Measurements from ENCODE around the gene VCAN. TPM values are rescaled to one million over a fixed set of nuclear protein-coding genes. Genes with fewer than 3 reads are reported as not detected.

The VCAN gene
- total and polyA plus RNA-seq, 2 experiments from 2014 or later: 133 to 404 TPM

- Histone ChIP-seq H3K9me2 (ENCODE audit: insufficient read depth) (no peaks in the 10 kb centered on the region), H3F3A (replicated peaks; ENCODE audit: low read depth) (no peaks in the 10 kb centered on the region), H3K4me1 (ENCODE audit: insufficient read depth) (no peaks in the 10 kb centered on the region), H3K4me3 (no peak overlapping the region), H3K27ac (ENCODE audit: low read depth) (no peak overlapping the region), H3K27me3 (ENCODE audit: insufficient read depth) (no peaks in the 10 kb centered on the region), H2AFZ (no peak overlapping the region), H3K4me2 (no peak overlapping the region), H4K20me1 (replicated peaks; ENCODE audit: insufficient read depth) (peaks cover 3% of the 10 kb centered on the region; the same call in 1 of the 2 replicates), H3K36me3 (ENCODE audit: insufficient read depth) (peaks cover 3% of the 10 kb centered on the region; the same call in 1 of the 2 replicates), H3K79me2 (replicated peaks; ENCODE audit: insufficient read depth) (no peaks in the 10 kb centered on the region)
- H3K27me3 Mint-ChIP-seq (ENCODE audit: insufficient read depth, low read depth, poor library complexity): no peaks in the 10 kb centered on the region
- H3K4me3 Mint-ChIP-seq: no peak overlapping the region
- DNase-seq (ENCODE audit: low spot score): no peak
- no peaks in the 10 kb centered on the region for H3K9me3 Mint-ChIP-seq
- H3K27ac Mint-ChIP-seq: no peak overlapping the region
- H3K4me1 Mint-ChIP-seq: peaks cover 7% of the 10 kb centered on the region; the same call in 2 of the 3 replicates
- H3K36me3 Mint-ChIP-seq (ENCODE audit: low read depth): peaks cover 5% of the 10 kb centered on the region; the same call in 2 of the 3 replicates
- TF ChIP-seq CREB1 (CRISPR knock-in tag; IDR thresholded peaks at IDR 0.05; ENCODE audit: low read depth): no peak
- no peak for TF ChIP-seq ZNF331 (CRISPR knock-in tag; IDR thresholded peaks at IDR 0.05; ENCODE audit: low read depth)
- TF ChIP-seq ZNF462 (CRISPR knock-in tag; IDR thresholded peaks at IDR 0.05): no peak
- no peak for TF ChIP-seq NANOG (IDR thresholded peaks at IDR 0.05; ENCODE audit: borderline replicate concordance)
- TF ChIP-seq EZH2 (IDR thresholded peaks at IDR 0.05; ENCODE audit: low read depth, unreplicated experiment): no peak
- no peak for TF ChIP-seq REST (IDR thresholded peaks at IDR 0.05; ENCODE audit: unreplicated experiment)
- TF ChIP-seq JUNB (IDR thresholded peaks at IDR 0.05; ENCODE audit: unreplicated experiment): no peak
- ATAC-seq: no peak
These were observed 56.3 kb downstream of the VCAN start for GRCh38 chr5:83527722-83528438.

Data from GM23338 (cell line).